ENCODE results near the gene TMEM87B.

TMEM87B gene

DNA sequence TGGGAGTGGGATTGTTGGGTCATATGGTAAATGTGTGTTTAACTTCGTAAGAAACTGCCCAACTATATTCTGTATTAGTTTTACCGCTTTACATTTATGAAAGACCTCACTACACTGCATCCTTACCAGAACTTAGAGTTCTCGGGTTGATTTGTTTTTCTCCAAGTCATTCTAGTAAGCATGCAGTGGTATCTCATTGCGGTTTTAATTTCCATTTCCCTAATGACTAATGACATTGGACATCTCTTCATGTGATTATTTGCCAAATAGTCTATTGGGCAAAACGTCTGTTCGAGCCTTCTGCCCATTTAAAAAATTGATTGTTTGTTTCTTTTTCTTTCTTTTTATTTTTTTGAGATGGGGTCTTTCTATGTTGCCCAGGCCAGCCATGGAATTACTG, 89.9 kb downstream of the TMEM87B start:
- no peaks in the 10 kb centered on the region for H3K36me3 ChIP-seq (ENCODE audit: insufficient read depth, low read length)
- no peaks in the 10 kb centered on the region for H3K9me3 ChIP-seq (ENCODE audit: low read length)
- peaks cover 0 to 4% of the 10 kb centered on the region in 2 donors for H3K27me3 ChIP-seq (ENCODE audit: control insufficient read depth in 1 of 2, insufficient read depth in 2 of 2, low read length in 2 of 2)
- H3K4me1 ChIP-seq (ENCODE audit: insufficient read depth, low read length), result no peaks in the 10 kb centered on the region
- H3K9ac ChIP-seq (ENCODE audit: low read length), result no peak overlapping the region
- no peak overlapping the region for H3K4me3 ChIP-seq (ENCODE audit: low read depth in 1 of 2, low read length in 2 of 2)
- H3K27ac ChIP-seq (ENCODE audit: low read depth, low read length), result no peak overlapping the region

- H3K27ac ChIP-seq (ENCODE audit: low read depth, low read length), result no peak overlapping the region
These were observed 92.5 kb downstream of the TMEM87B start for GRCh38 chr2:112147382-112148168.

GRCh38 chr2:112148477-112148876, 93.4 kb downstream of the TMEM87B start:
- no peaks in the 10 kb centered on the region for H3K9me3 ChIP-seq (ENCODE audit: low read length)
- peaks cover 9% of the 10 kb centered on the region for H3K4me1 ChIP-seq (ENCODE audit: insufficient read depth, low read length)
- no peak overlapping the region for H3K9ac ChIP-seq (ENCODE audit: low read length)
- no peak overlapping the region for H3K4me3 ChIP-seq (ENCODE audit: low read depth in 1 of 2, low read length in 2 of 2)
- no peak overlapping the region for H3K27ac ChIP-seq (ENCODE audit: low read depth, low read length)
- H3K27me3 ChIP-seq (ENCODE audit: control insufficient read depth in 1 of 2, insufficient read depth in 2 of 2, low read length in 2 of 2), result no peaks in the 10 kb centered on the region
- no peaks in the 10 kb centered on the region for H3K36me3 ChIP-seq (ENCODE audit: insufficient read depth, low read length)

More at GRCh38 chr2:112147382-112148168, 92.5 kb downstream of the TMEM87B start:
- H3K36me3 ChIP-seq (ENCODE audit: insufficient read depth, low read length), result no peaks in the 10 kb centered on the region
- H3K4me1 ChIP-seq (ENCODE audit: insufficient read depth, low read length), result peaks cover 9% of the 10 kb centered on the region
- no peak overlapping the region for H3K4me3 ChIP-seq (ENCODE audit: low read depth in 1 of 2, low read length in 2 of 2)
- H3K27me3 ChIP-seq (ENCODE audit: control insufficient read depth in 1 of 2, insufficient read depth in 2 of 2, low read length in 2 of 2), result no peaks in the 10 kb centered on the region
- no peak overlapping the region for H3K9ac ChIP-seq (ENCODE audit: low read length)
- no peaks in the 10 kb centered on the region for H3K9me3 ChIP-seq (ENCODE audit: low read length)

DNA sequence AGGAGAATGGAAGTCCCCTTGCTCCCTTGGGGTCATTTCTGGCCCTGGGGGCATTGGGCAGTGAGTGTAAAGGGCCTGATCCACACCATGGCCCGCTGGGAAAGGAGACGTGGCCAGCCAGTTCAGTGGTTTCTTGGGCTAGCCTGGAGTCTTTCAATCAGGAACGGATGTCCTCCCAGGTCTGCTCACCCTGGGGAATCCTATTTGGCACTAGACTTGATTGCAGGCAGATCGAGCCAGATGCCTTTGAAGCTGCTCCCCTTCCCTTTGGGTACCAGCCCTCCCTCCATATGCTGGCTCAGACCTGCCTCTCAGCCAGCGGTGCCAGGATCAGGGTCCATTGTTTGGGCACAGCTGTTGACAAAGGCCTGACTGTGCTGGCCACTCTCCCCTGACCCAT, 94.1 kb downstream of the TMEM87B start:
- Histone ChIP-seq H3K4me1 (ENCODE audit: insufficient read depth, low read length) (peaks cover 9% of the 10 kb centered on the region), H3K9ac (ENCODE audit: low read length) (no peak overlapping the region), H3K27ac (ENCODE audit: low read depth, low read length) (no peak overlapping the region), H3K27me3 (ENCODE audit: control insufficient read depth in 1 of 2, insufficient read depth in 2 of 2, low read length in 2 of 2) (no peaks in the 10 kb centered on the region), H3K4me3 (ENCODE audit: low read depth in 1 of 2, low read length in 2 of 2) (no peak overlapping the region), H3K9me3 (ENCODE audit: low read length) (no peaks in the 10 kb centered on the region), H3K36me3 (ENCODE audit: insufficient read depth, low read length) (no peaks in the 10 kb centered on the region)

- H3K9ac ChIP-seq (ENCODE audit: low read length), result no peak overlapping the region
- H3K4me3 ChIP-seq (ENCODE audit: low read depth in 1 of 2, low read length in 2 of 2), result no peak overlapping the region
- peaks cover 9% of the 10 kb centered on the region for H3K4me1 ChIP-seq (ENCODE audit: insufficient read depth, low read length)
- no peaks in the 10 kb centered on the region for H3K9me3 ChIP-seq (ENCODE audit: low read length)
- no peaks in the 10 kb centered on the region for H3K27me3 ChIP-seq (ENCODE audit: control insufficient read depth in 1 of 2, insufficient read depth in 2 of 2, low read length in 2 of 2)
- no peaks in the 10 kb centered on the region for H3K36me3 ChIP-seq (ENCODE audit: insufficient read depth, low read length)
- no peak overlapping the region for H3K27ac ChIP-seq (ENCODE audit: low read depth, low read length)
These were observed 94.9 kb downstream of the TMEM87B start for GRCh38 chr2:112149866-112150435.

GRCh38 chr2:112150447-112150846, 95.4 kb downstream of the TMEM87B start:
- Histone ChIP-seq H3K9ac (ENCODE audit: low read length) (no peak overlapping the region), H3K27me3 (ENCODE audit: control insufficient read depth in 1 of 2, insufficient read depth in 2 of 2, low read length in 2 of 2) (no peaks in the 10 kb centered on the region), H3K27ac (ENCODE audit: low read depth, low read length) (no peak overlapping the region), H3K9me3 (ENCODE audit: low read length) (no peaks in the 10 kb centered on the region), H3K4me1 (ENCODE audit: insufficient read depth, low read length) (peaks cover 9% of the 10 kb centered on the region), H3K4me3 (ENCODE audit: low read depth in 1 of 2, low read length in 2 of 2) (no peak overlapping the region), H3K36me3 (ENCODE audit: insufficient read depth, low read length) (no peaks in the 10 kb centered on the region)

GRCh38 chr2:112150851-112151250, 95.8 kb downstream of the TMEM87B start:
- no peaks in the 10 kb centered on the region for H3K27me3 ChIP-seq (ENCODE audit: control insufficient read depth in 1 of 2, insufficient read depth in 2 of 2, low read length in 2 of 2)
- H3K4me1 ChIP-seq (ENCODE audit: insufficient read depth, low read length), result peaks cover 9% of the 10 kb centered on the region
- no peak overlapping the region for H3K4me3 ChIP-seq (ENCODE audit: low read depth in 1 of 2, low read length in 2 of 2)
- H3K27ac ChIP-seq (ENCODE audit: low read depth, low read length), result no peak overlapping the region
- H3K9ac ChIP-seq (ENCODE audit: low read length), result no peak overlapping the region
- H3K36me3 ChIP-seq (ENCODE audit: insufficient read depth, low read length), result no peaks in the 10 kb centered on the region
- H3K9me3 ChIP-seq (ENCODE audit: low read length), result no peaks in the 10 kb centered on the region

DNA sequence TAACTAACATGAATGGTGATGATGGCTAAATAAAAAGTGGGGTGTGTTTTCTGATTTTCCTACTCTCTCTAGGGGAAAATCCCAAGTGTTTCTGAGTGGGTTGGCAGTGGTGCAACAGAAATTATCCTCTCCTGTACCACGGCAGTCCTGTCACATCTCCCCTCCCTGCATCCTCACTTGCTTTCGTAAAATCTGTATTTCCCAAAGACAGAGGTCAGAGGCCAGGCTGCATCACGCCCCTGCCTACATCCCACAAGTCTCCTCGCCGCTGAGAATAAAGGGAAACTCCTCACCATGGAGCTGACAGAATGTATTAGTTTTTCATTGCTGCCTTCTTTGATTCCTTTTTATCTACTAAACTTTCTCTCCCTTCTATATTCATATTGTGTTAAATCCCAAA, 96.2 kb downstream of the TMEM87B start:
- Histone ChIP-seq H3K27me3 (ENCODE audit: control insufficient read depth in 1 of 2, insufficient read depth in 2 of 2, low read length in 2 of 2) (no peaks in the 10 kb centered on the region), H3K27ac (ENCODE audit: low read depth, low read length) (no peak overlapping the region), H3K4me1 (ENCODE audit: insufficient read depth, low read length) (peaks cover 9% of the 10 kb centered on the region), H3K9me3 (ENCODE audit: low read length) (no peaks in the 10 kb centered on the region), H3K36me3 (ENCODE audit: insufficient read depth, low read length) (no peaks in the 10 kb centered on the region), H3K4me3 (ENCODE audit: low read depth in 1 of 2, low read length in 2 of 2) (no peak overlapping the region), H3K9ac (ENCODE audit: low read length) (no peak overlapping the region)

DNA sequence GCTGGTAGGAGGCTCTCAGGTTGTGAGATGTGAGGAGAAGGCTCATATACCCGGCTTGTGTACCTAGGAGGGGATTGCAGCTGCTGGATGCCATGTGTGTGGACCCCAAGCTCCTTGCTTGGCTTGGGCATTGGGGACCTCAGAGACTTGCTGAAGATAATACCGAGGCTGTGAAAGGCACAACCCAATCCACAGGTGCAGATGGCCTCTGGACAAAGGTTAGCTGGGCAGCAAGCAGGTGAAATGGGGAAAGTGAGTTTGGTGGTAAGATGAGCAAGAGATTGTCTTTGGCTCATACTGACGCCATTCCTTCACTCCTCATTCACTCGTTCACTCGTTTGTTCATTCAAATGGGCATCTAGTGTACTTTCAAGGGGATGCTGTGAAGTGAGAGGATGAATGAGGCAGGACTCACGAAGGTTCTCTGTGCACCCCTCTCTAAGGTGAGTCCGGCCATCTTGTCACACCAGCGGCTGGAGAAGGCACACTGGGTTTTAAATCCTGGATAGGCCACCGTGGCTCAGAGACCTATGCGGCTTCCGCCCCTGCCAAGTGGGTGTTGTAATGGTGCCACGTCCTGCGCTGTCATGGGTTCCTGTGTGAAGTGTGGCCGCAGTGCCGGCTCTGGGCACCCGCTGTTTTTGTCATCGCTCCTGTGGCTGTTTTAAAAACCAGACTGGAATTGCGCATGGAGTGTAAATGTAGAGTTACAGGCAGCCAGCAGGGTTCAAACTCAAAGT, 96.8 kb downstream of the TMEM87B start:
- Histone ChIP-seq H3K9me3 (ENCODE audit: low read length) (no peaks in the 10 kb centered on the region), H3K9ac (ENCODE audit: low read length) (no peak overlapping the region), H3K27ac (ENCODE audit: low read depth, low read length) (no peak overlapping the region), H3K4me1 (ENCODE audit: insufficient read depth, low read length) (peaks cover 9% of the 10 kb centered on the region), H3K27me3 (ENCODE audit: control insufficient read depth in 1 of 2, insufficient read depth in 2 of 2, low read length in 2 of 2) (no peaks in the 10 kb centered on the region), H3K4me3 (ENCODE audit: low read depth in 1 of 2, low read length in 2 of 2) (no peak overlapping the region), H3K36me3 (ENCODE audit: insufficient read depth, low read length) (no peaks in the 10 kb centered on the region)

- H3K4me3 ChIP-seq (ENCODE audit: low read depth in 1 of 2, low read length in 2 of 2), result no peak overlapping the region
- no peaks in the 10 kb centered on the region for H3K9me3 ChIP-seq (ENCODE audit: low read length)
- H3K36me3 ChIP-seq (ENCODE audit: insufficient read depth, low read length), result no peaks in the 10 kb centered on the region
- no peak overlapping the region for H3K9ac ChIP-seq (ENCODE audit: low read length)
- H3K27ac ChIP-seq (ENCODE audit: low read depth, low read length), result no peak overlapping the region
- H3K4me1 ChIP-seq (ENCODE audit: insufficient read depth, low read length), result peaks cover 9% of the 10 kb centered on the region
- H3K27me3 ChIP-seq (ENCODE audit: control insufficient read depth in 1 of 2, insufficient read depth in 2 of 2, low read length in 2 of 2), result no peaks in the 10 kb centered on the region
These were observed 97.6 kb downstream of the TMEM87B start for GRCh38 chr2:112152476-112153178.

DNA sequence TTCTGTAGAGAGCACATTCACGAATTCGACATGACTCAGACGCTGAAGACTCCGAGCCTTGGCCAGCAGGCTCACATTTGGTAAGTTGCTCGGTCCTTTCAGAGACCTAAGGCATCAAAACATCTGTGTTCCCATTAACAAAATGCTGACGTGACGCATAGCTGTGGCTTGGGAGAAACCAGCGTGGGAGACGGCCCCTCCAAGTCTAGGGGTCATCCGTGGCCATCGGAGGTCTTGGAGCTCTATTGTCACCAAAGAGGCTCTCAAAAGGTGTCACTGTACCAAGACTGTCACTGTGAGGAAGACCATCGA, 98.1 kb downstream of the TMEM87B start:
- no peak overlapping the region for H3K4me3 ChIP-seq (ENCODE audit: low read depth in 1 of 2, low read length in 2 of 2)
- no peak overlapping the region for H3K27ac ChIP-seq (ENCODE audit: low read depth, low read length)
- H3K36me3 ChIP-seq (ENCODE audit: insufficient read depth, low read length), result no peaks in the 10 kb centered on the region
- peaks cover 9% of the 10 kb centered on the region for H3K4me1 ChIP-seq (ENCODE audit: insufficient read depth, low read length)
- no peaks in the 10 kb centered on the region for H3K27me3 ChIP-seq (ENCODE audit: control insufficient read depth in 1 of 2, insufficient read depth in 2 of 2, low read length in 2 of 2)
- H3K9ac ChIP-seq (ENCODE audit: low read length), result no peak overlapping the region
- H3K9me3 ChIP-seq (ENCODE audit: low read length), result no peaks in the 10 kb centered on the region
